Mucosa of descending colon (tissue), 3 donors: ENCODE results near the gene CASP1. TPM values are rescaled to one million over a fixed set of nuclear protein-coding genes. Genes with fewer than 3 reads are reported as not detected.
A peak's percentile ranks its signal among the peaks of the same experiment; 100 is the strongest.

ENCODE experiments used
- ATAC-seq: fragments of 200-7000 bp; cut with Tn5 transposase; one replicate; pipeline ENCODE4 v1.9.1; 2020; ENCODE audit warnings: mild to moderate bottlenecking, moderate library complexity
- DNase-seq, 3 donors: peaks; one replicate each; pipeline ENCODE4 v3.0.0-alpha.2; 2020
- H3K36me3 ChIP-seq: fragments of 200-600 bp; one replicate; pipeline ENCODE4 v1.8.0; 2021; ENCODE audit warnings: low read depth, mild to moderate bottlenecking
- H3K4me1 ChIP-seq: fragments of 200-600 bp; one replicate; pipeline ENCODE4 v1.8.0; 2021; ENCODE audit warnings: low read depth, mild to moderate bottlenecking
- H3K4me3 ChIP-seq: fragments of 200-600 bp; one replicate; pipeline ENCODE4 v1.8.0; 2021; ENCODE audit warnings: mild to moderate bottlenecking
- H3K9me3 ChIP-seq: fragments of 200-600 bp; one replicate; pipeline ENCODE4 v1.8.0; 2021; ENCODE audit warnings: mild to moderate bottlenecking
- CTCF ChIP-seq: fragments of 200-600 bp; IDR thresholded peaks from one replicate; pipeline ENCODE4 v1.8.0; 2022; ENCODE audit warnings: antibody characterized with exemption, mild to moderate bottlenecking
- intact Hi-C, 2 donors: fragments of 100-400 bp; cut with DNase I in 1 of 2; cut with micrococcal nuclease in 1 of 2; formaldehyde crosslinking; loops; one replicate each; pipeline versions ENCODE4 v1.11.0 to v1.11.1; 2022; cut with DNase I, micrococcal nuclease
- total RNA-seq, 3 donors: library from RNA; stranded (reverse); fragmentation: NEBNext Ultra II Directional in 2 of 3; extraction: Animal tissue kit (Norgen Biotek cat#: 25700) in 2 of 3; gene quantifications; one replicate each; pipeline versions ENCODE4 v1.2.1 to v1.2.4, GENCODE V29; 2021 to 2023
- donor health status: DM: no; HTN: no; CAD: no; lungs with moderate emphysema.
- donor health status: DM: no; HTN: no; CAD: no.
- donor health status: DM: no; HTN: yes; CAD: no.

CASP1 gene
- total RNA-seq, 3 donors from 2014 or later = 50.6 to 152 (median 75.1) TPM

- TF ChIP-seq CTCF = no peak
- peak; percentile 67 for ATAC-seq
- DNase-seq = no peak
- intact Hi-C loops = no loop called here
- H3K9me3 ChIP-seq = no peaks in the 10 kb centered on the region
- H3K36me3 ChIP-seq = peaks cover 9% of the 10 kb centered on the region
- H3K4me3 ChIP-seq = no peak overlapping the region
- peaks cover 8% of the 10 kb centered on the region for H3K4me1 ChIP-seq
These were observed 12.4 kb downstream of the CASP1 start for GRCh38 chr11:105022527-105022926.

- H3K9me3 ChIP-seq = no peaks in the 10 kb centered on the region
- H3K36me3 ChIP-seq = no peaks in the 10 kb centered on the region
- ATAC-seq (peak; percentile 52), DNase-seq (no peak)
- H3K4me3 ChIP-seq = no peak overlapping the region
- intact Hi-C loops = no loop called here
- TF ChIP-seq CTCF = no peak
- no peaks in the 10 kb centered on the region for H3K4me1 ChIP-seq
These were observed 27.5 kb downstream of the CASP1 start for GRCh38 chr11:105007463-105007862.

GRCh38 chr11:105005451-105005845 is 29.5 kb downstream of the CASP1 start:
- H3K9me3 ChIP-seq = no peaks in the 10 kb centered on the region
- H3K36me3 ChIP-seq = no peaks in the 10 kb centered on the region
- TF ChIP-seq CTCF = no peak
- ATAC-seq = no peak
- intact Hi-C loops = no loop called here
- H3K4me3 ChIP-seq = no peak overlapping the region
- no peak for DNase-seq
- no peaks in the 10 kb centered on the region for H3K4me1 ChIP-seq

- TF ChIP-seq CTCF = no peak
- Histone ChIP-seq H3K9me3 (no peaks in the 10 kb centered on the region), H3K36me3 (no peaks in the 10 kb centered on the region), H3K4me1 (no peaks in the 10 kb centered on the region), H3K4me3 (no peak overlapping the region)
- ATAC-seq (no peak), DNase-seq (no peak)
- intact Hi-C loops = no loop called here
These were observed 30.9 kb downstream of the CASP1 start for GRCh38 chr11:105004021-105004420.

GRCh38 chr11:105003151-105003550 is 31.8 kb downstream of the CASP1 start:
- H3K4me3 ChIP-seq = no peak overlapping the region
- ATAC-seq (no peak), DNase-seq (no peak)
- no peaks in the 10 kb centered on the region for H3K36me3 ChIP-seq
- H3K4me1 ChIP-seq = no peaks in the 10 kb centered on the region
- no peaks in the 10 kb centered on the region for H3K9me3 ChIP-seq
- no peak for TF ChIP-seq CTCF
- intact Hi-C loops = no loop called here

- TF ChIP-seq CTCF = peak; percentile 19
- H3K4me1 ChIP-seq = no peaks in the 10 kb centered on the region
- H3K9me3 ChIP-seq = no peaks in the 10 kb centered on the region
- H3K4me3 ChIP-seq = no peak overlapping the region
- no peaks in the 10 kb centered on the region for H3K36me3 ChIP-seq
- ATAC-seq (peak; percentile 81), DNase-seq (peak in 2 of 3 donors; percentile 27 to 49)
- intact Hi-C loops = no loop called here
These were observed 34.1 kb downstream of the CASP1 start for GRCh38 chr11:105000797-105001196.
